ENCODE data around the gene TIMM29. TPM values are rescaled to one million over a fixed set of nuclear protein-coding genes. Genes with fewer than 3 reads are reported as not detected.

TIMM29 gene
- total RNA-seq (2022; extraction: Qiagen RNA extraction): 13.1 to 19.7 TPM (median 18.6 TPM) in 5 replicates

GRCh38 chr19:10928563-10929401 is at the start of gene TIMM29, which contains the start of gene YIPF2:
TIMM29 (plus strand) TSS chr19:10928811; CDS start chr19:10928823, 12 bp downstream.
YIPF2 (minus strand) TSS chr19:10928639; CDS start chr19:10928410, 229 bp downstream.

GRCh38 chr19:10960314-10961072 is 31.9 kb downstream of the TIMM29 start, which contains the start of gene SMARCA4:
SMARCA4 (plus strand) TSS chr19:10961030; CDS start chr19:10984152, 23,122 bp downstream.

Other genes starting within 250 kb of the TIMM29 start
- gene QTRT1, start 227.4 kb upstream of the TIMM29 start, total RNA-seq (2022; extraction: Qiagen RNA extraction): 29.8 to 36.2 TPM (median 33.0 TPM) in 5 replicates
- gene DNM2, start 210.7 kb upstream of the TIMM29 start, total RNA-seq (2022; extraction: Qiagen RNA extraction): 50.3 to 58.7 TPM (median 54.2 TPM) in 5 replicates
- gene TMED1, start 92.6 kb upstream of the TIMM29 start, total RNA-seq (2022; extraction: Qiagen RNA extraction): 23.6 to 31.2 TPM (median 30.5 TPM) in 5 replicates
- gene C19orf38, start 80.4 kb upstream of the TIMM29 start, total RNA-seq (2022; extraction: Qiagen RNA extraction): 0.10 to 0.13 TPM in 2 of 5 replicates, not detected in the others
- 39.5 to 49.8 TPM (median 45.5 TPM) in 5 replicates for gene CARM1, start 57.3 kb upstream of the TIMM29 start, total RNA-seq (2022; extraction: Qiagen RNA extraction)
- 18.0 to 22.1 TPM (median 20.6 TPM) in 5 replicates for gene YIPF2, start 172 bp upstream of the TIMM29 start, total RNA-seq (2022; extraction: Qiagen RNA extraction)
- gene SMARCA4, start 32.2 kb downstream of the TIMM29 start, total RNA-seq (2022; extraction: Qiagen RNA extraction): 6.8 to 10.7 TPM (median 8.5 TPM) in 5 replicates
- 22.0 to 27.7 TPM (median 22.1 TPM) in 5 replicates for gene LDLR, start 160.7 kb downstream of the TIMM29 start, total RNA-seq (2022; extraction: Qiagen RNA extraction)
- gene SPC24, start 227.0 kb downstream of the TIMM29 start, total RNA-seq (2022; extraction: Qiagen RNA extraction): 15.3 to 21.9 TPM (median 20.9 TPM) in 5 replicates